ENCODE results near the gene PDE4C.
"Not testable (repeated sequence)": the region's sequence is repeated elsewhere in the genome, so short reads cannot be mapped to it uniquely, and the experiment has no call there.

The PDE4C gene

GRCh38 chr19:18218600-18218999 is 7.6 kb downstream of the PDE4C start:
- Histone ChIP-seq H3K36me3 (ENCODE audit: control insufficient read depth in 1 of 2, insufficient read depth in 2 of 2, low read length in 2 of 2) (peaks cover 0 to under 1% of the 10 kb centered on the region in 2 donors), H3K27me3 (ENCODE audit: low read depth, low read length) (no peaks in the 10 kb centered on the region), H3K4me1 (ENCODE audit: control insufficient read depth in 1 of 2, insufficient read depth in 2 of 2, low read length in 2 of 2) (no peaks in the 10 kb centered on the region), H3K9me3 (ENCODE audit: control insufficient read depth in 1 of 2, low read length in 2 of 2) (no peaks in the 10 kb centered on the region), H3K4me3 (ENCODE audit: low read depth in 1 of 2, low read length in 2 of 2) (no peak overlapping the region), H3K27ac (ENCODE audit: low read length) (no peak overlapping the region)

GRCh38 chr19:18218159-18218558 is 8.1 kb downstream of the PDE4C start:
- no peaks in the 10 kb centered on the region for H3K4me1 ChIP-seq (ENCODE audit: control insufficient read depth in 1 of 2, insufficient read depth in 2 of 2, low read length in 2 of 2)
- H3K27ac ChIP-seq (ENCODE audit: low read length): no peak overlapping the region
- no peaks in the 10 kb centered on the region for H3K9me3 ChIP-seq (ENCODE audit: control insufficient read depth in 1 of 2, low read length in 2 of 2)
- H3K27me3 ChIP-seq (ENCODE audit: low read depth, low read length): no peaks in the 10 kb centered on the region
- H3K36me3 ChIP-seq (ENCODE audit: control insufficient read depth in 1 of 2, insufficient read depth in 2 of 2, low read length in 2 of 2): peaks cover 0 to 3% of the 10 kb centered on the region in 2 donors
- H3K4me3 ChIP-seq (ENCODE audit: low read depth in 1 of 2, low read length in 2 of 2): no peak overlapping the region

DNA sequence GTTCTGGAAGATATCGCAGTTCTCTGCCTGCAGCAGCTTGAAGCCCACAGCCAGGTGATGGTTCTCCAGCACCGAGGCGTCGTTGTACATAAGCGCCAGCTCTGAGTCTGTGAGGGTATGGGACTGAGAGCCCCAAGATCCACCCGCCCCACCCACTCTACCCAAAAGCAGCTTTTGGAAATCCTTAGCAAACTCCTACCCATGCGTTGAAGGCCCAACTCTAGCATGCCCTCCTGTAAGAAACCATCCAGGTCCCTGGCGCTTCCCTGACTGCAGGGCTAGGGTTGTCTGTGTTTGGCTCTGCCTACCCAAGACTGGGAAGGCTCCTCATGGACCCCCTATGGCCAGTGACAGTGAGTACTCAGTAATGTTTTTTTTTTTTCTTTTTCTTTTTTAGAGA is 9.4 kb downstream of the PDE4C start:
- Histone ChIP-seq H3K4me1 (ENCODE audit: control insufficient read depth in 1 of 2, insufficient read depth in 2 of 2, low read length in 2 of 2) (no peaks in the 10 kb centered on the region), H3K4me3 (ENCODE audit: low read depth in 1 of 2, low read length in 2 of 2) (no peak overlapping the region), H3K27ac (ENCODE audit: low read length) (no peak overlapping the region), H3K9me3 (ENCODE audit: control insufficient read depth in 1 of 2, low read length in 2 of 2) (no peaks in the 10 kb centered on the region), H3K27me3 (ENCODE audit: low read depth, low read length) (no peaks in the 10 kb centered on the region), H3K36me3 (ENCODE audit: control insufficient read depth in 1 of 2, insufficient read depth in 2 of 2, low read length in 2 of 2) (peaks cover 0 to 3% of the 10 kb centered on the region in 2 donors)

GRCh38 chr19:18214779-18215433 is 11.3 kb downstream of the PDE4C start:
- Histone ChIP-seq H3K36me3 (ENCODE audit: control insufficient read depth in 1 of 2, insufficient read depth in 2 of 2, low read length in 2 of 2) (peaks cover 0 to 3% of the 10 kb centered on the region in 2 donors), H3K27ac (ENCODE audit: low read length) (no peak overlapping the region), H3K4me1 (ENCODE audit: control insufficient read depth in 1 of 2, insufficient read depth in 2 of 2, low read length in 2 of 2) (no peaks in the 10 kb centered on the region), H3K9me3 (ENCODE audit: control insufficient read depth in 1 of 2, low read length in 2 of 2) (no peaks in the 10 kb centered on the region), H3K4me3 (ENCODE audit: low read depth in 1 of 2, low read length in 2 of 2) (no peak overlapping the region), H3K27me3 (ENCODE audit: low read depth, low read length) (no peaks in the 10 kb centered on the region)

DNA sequence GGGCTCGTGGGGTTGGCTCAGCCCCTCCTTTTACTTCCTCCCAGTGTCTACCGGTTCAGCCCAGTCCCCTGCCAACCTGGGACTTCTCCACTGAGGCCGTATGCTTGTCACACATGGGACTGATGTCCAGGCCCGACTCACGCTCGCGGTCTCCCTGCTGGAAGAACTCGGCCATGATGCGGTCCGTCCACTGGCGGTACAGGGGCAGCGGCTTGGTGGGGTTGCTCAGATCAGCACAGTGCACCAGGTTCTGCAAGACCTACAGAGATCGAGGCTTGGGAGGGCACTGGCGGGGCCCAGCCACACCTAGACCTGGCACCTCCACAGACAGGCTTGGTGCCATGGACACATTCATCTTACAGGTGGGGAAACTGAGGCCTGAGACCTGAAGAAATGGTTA is 14.6 kb downstream of the PDE4C start:
- H3K4me3 ChIP-seq (ENCODE audit: low read depth in 1 of 2, low read length in 2 of 2): no peak overlapping the region
- H3K9me3 ChIP-seq (ENCODE audit: control insufficient read depth in 1 of 2, low read length in 2 of 2): no peaks in the 10 kb centered on the region
- H3K27ac ChIP-seq (ENCODE audit: low read length): no peak overlapping the region
- peaks cover 0 to 3% of the 10 kb centered on the region in 2 donors for H3K36me3 ChIP-seq (ENCODE audit: control insufficient read depth in 1 of 2, insufficient read depth in 2 of 2, low read length in 2 of 2)
- no peaks in the 10 kb centered on the region for H3K4me1 ChIP-seq (ENCODE audit: control insufficient read depth in 1 of 2, insufficient read depth in 2 of 2, low read length in 2 of 2)
- H3K27me3 ChIP-seq (ENCODE audit: low read depth, low read length): no peaks in the 10 kb centered on the region

- not testable (repeated sequence) for H3K36me3 ChIP-seq (ENCODE audit: control insufficient read depth in 1 of 2, insufficient read depth in 2 of 2, low read length in 2 of 2); H3K4me3 ChIP-seq (ENCODE audit: low read depth in 1 of 2, low read length in 2 of 2); H3K9me3 ChIP-seq (ENCODE audit: control insufficient read depth in 1 of 2, low read length in 2 of 2); H3K27me3 ChIP-seq (ENCODE audit: low read depth, low read length); H3K27ac ChIP-seq (ENCODE audit: low read length); H3K4me1 ChIP-seq (ENCODE audit: control insufficient read depth in 1 of 2, insufficient read depth in 2 of 2, low read length in 2 of 2)
Measured at GRCh38 chr19:18209912-18210311, 16.3 kb downstream of the PDE4C start.

DNA sequence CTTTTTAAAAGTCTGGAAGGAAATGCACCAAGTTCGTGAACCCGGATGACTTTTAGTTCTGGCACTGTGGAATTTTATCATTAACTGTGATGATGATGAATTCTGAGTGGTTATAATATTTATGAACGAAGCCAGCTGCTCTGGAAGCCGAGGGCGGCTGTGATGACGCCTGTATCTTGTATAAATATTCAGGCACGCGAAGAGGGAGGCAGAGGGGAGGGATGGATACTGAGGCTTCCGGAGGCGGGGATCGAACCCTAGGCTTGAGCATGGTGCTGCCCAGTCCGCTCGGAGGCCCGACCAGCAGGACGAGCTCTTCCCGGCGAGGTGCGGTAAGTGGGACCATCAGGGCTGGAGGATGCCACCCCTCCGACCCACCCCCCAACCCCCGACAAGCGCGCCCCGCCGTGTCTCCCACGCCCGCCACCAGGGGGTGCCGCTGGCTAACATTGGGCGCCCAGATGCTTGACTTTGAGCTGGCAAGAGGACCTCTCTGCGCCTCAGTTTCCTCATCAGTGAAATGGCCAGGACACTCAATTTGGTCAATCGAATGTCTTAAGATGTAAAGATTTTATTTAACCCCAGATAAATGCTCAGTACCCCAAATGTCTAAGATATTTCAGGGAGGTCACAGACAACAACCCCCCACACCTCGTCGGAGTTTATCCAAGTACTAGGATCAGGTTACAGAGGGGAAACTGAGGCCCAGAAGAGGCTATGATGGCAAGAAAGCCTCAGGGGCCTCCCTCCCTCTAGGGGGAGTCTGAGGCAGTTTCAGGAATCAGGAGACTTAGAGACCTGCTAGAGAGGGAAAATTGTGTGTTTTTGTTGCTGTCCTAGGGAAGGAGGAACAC is 17.9 kb downstream of the PDE4C start:
- Histone ChIP-seq H3K4me3 (ENCODE audit: low read depth in 1 of 2, low read length in 2 of 2) (no peak overlapping the region), H3K27ac (ENCODE audit: low read length) (no peak overlapping the region), H3K27me3 (ENCODE audit: low read depth, low read length) (no peaks in the 10 kb centered on the region), H3K9me3 (ENCODE audit: control insufficient read depth in 1 of 2, low read length in 2 of 2) (no peaks in the 10 kb centered on the region), H3K4me1 (ENCODE audit: control insufficient read depth in 1 of 2, insufficient read depth in 2 of 2, low read length in 2 of 2) (peaks cover under 1 to 11% of the 10 kb centered on the region in 2 donors), H3K36me3 (ENCODE audit: control insufficient read depth in 1 of 2, insufficient read depth in 2 of 2, low read length in 2 of 2) (no peaks in the 10 kb centered on the region)

GRCh38 chr19:18206018-18206417 is 20.2 kb downstream of the PDE4C start:
- peaks cover 0 to 8% of the 10 kb centered on the region in 2 donors for H3K36me3 ChIP-seq (ENCODE audit: control insufficient read depth in 1 of 2, insufficient read depth in 2 of 2, low read length in 2 of 2)
- no peaks in the 10 kb centered on the region for H3K9me3 ChIP-seq (ENCODE audit: control insufficient read depth in 1 of 2, low read length in 2 of 2)
- H3K4me3 ChIP-seq (ENCODE audit: low read depth in 1 of 2, low read length in 2 of 2): no peak overlapping the region
- H3K27ac ChIP-seq (ENCODE audit: low read length): no peak overlapping the region
- peaks cover 7 to 21% of the 10 kb centered on the region in 2 donors for H3K4me1 ChIP-seq (ENCODE audit: control insufficient read depth in 1 of 2, insufficient read depth in 2 of 2, low read length in 2 of 2)
- no peaks in the 10 kb centered on the region for H3K27me3 ChIP-seq (ENCODE audit: low read depth, low read length)

DNA sequence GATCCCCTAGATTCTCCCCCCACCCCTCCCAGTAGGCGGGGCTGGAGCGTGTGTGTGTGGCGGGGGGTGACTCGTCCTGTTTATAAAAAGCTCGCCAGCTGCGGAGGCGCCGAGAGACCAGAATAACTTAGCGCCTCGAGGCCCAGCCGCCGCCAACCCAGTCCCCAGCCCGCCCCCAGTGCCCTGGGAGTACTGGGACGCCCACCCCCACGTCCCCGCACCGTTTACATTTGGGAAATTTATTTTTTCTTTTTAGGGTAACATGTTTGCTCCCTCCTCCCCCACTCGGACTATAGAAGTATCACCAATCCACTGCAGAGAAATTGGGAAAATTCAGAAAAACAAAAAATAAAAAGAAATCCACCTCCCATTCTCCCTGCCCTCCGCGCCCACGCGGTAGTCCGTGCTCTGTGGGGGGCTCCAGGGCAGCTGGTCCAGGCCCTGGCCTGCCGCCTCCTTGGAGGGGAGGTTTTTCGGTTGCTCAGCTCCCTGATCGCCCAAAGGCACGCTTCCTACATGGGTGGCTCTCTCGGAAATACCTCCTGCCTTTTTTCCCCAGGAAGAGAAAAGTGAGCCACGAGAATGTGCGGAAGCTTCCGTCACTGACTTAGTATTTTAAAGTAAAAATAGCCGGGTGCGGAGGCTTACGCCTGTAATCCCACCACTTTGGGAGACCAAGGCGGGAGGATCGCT is 20.9 kb downstream of the PDE4C start:
- Histone ChIP-seq H3K27ac (ENCODE audit: low read length) (peak overlapping the region; percentile 97), H3K36me3 (ENCODE audit: control insufficient read depth in 1 of 2, insufficient read depth in 2 of 2, low read length in 2 of 2) (peaks cover 0 to 8% of the 10 kb centered on the region in 2 donors), H3K27me3 (ENCODE audit: low read depth, low read length) (no peaks in the 10 kb centered on the region), H3K4me1 (ENCODE audit: control insufficient read depth in 1 of 2, insufficient read depth in 2 of 2, low read length in 2 of 2) (peaks cover 7 to 21% of the 10 kb centered on the region in 2 donors), H3K9me3 (ENCODE audit: control insufficient read depth in 1 of 2, low read length in 2 of 2) (no peaks in the 10 kb centered on the region), H3K4me3 (ENCODE audit: low read depth in 1 of 2, low read length in 2 of 2) (peak overlapping the region; percentile 73 to 83)

- Histone ChIP-seq H3K36me3 (ENCODE audit: control insufficient read depth in 1 of 2, insufficient read depth in 2 of 2, low read length in 2 of 2) (peaks cover 0 to 8% of the 10 kb centered on the region in 2 donors), H3K27me3 (ENCODE audit: low read depth, low read length) (no peaks in the 10 kb centered on the region), H3K27ac (ENCODE audit: low read length) (peak overlapping the region; percentile 97), H3K9me3 (ENCODE audit: control insufficient read depth in 1 of 2, low read length in 2 of 2) (no peaks in the 10 kb centered on the region), H3K4me1 (ENCODE audit: control insufficient read depth in 1 of 2, insufficient read depth in 2 of 2, low read length in 2 of 2) (peaks cover 7 to 21% of the 10 kb centered on the region in 2 donors), H3K4me3 (ENCODE audit: low read depth in 1 of 2, low read length in 2 of 2) (peak overlapping the region; percentile 73 to 83)
Measured at GRCh38 chr19:18204394-18205199, 21.6 kb downstream of the PDE4C start.
